ENCODE data around the gene SH3GL2.

Gene SH3GL2

GRCh38 chr9:17772223-17772622 lies 193.4 kb downstream of the SH3GL2 start:
- no peak for DNase-seq (ENCODE audit: low read depth)
- H3K4me3 ChIP-seq (ENCODE audit: low read length): no peak overlapping the region
- TF ChIP-seq CTCF (conservative IDR thresholded peaks at IDR 0.05; ENCODE audit: low read depth, low read length): no peak

GRCh38 chr9:17775656-17776055 lies 196.8 kb downstream of the SH3GL2 start:
- DNase-seq (ENCODE audit: low read depth): no peak
- TF ChIP-seq CTCF (conservative IDR thresholded peaks at IDR 0.05; ENCODE audit: low read depth, low read length): no peak
- H3K4me3 ChIP-seq (ENCODE audit: low read length): no peak overlapping the region

GRCh38 chr9:17776735-17777134 lies 197.9 kb downstream of the SH3GL2 start:
- H3K4me3 ChIP-seq (ENCODE audit: low read length): no peak overlapping the region
- TF ChIP-seq CTCF (conservative IDR thresholded peaks at IDR 0.05; ENCODE audit: low read depth, low read length): no peak
- DNase-seq (ENCODE audit: low read depth): no peak

- no peak for TF ChIP-seq CTCF (conservative IDR thresholded peaks at IDR 0.05; ENCODE audit: low read depth, low read length)
- H3K4me3 ChIP-seq (ENCODE audit: low read length): no peak overlapping the region
- no peak for DNase-seq (ENCODE audit: low read depth)
Measured at GRCh38 chr9:17777465-17777864, 198.6 kb downstream of the SH3GL2 start.

- TF ChIP-seq CTCF (conservative IDR thresholded peaks at IDR 0.05; ENCODE audit: low read depth, low read length): no peak
- H3K4me3 ChIP-seq (ENCODE audit: low read length): no peak overlapping the region
- no peak for DNase-seq (ENCODE audit: low read depth)
Measured at GRCh38 chr9:17782430-17783149, 203.7 kb downstream of the SH3GL2 start.

GRCh38 chr9:17783227-17783626 lies 204.4 kb downstream of the SH3GL2 start:
- no peak for DNase-seq (ENCODE audit: low read depth)
- TF ChIP-seq CTCF (conservative IDR thresholded peaks at IDR 0.05; ENCODE audit: low read depth, low read length): no peak
- no peak overlapping the region for H3K4me3 ChIP-seq (ENCODE audit: low read length)

GRCh38 chr9:17789316-17789715 lies 210.4 kb downstream of the SH3GL2 start:
- no peak overlapping the region for H3K4me3 ChIP-seq (ENCODE audit: low read length)
- DNase-seq (ENCODE audit: low read depth): no peak
- no peak for TF ChIP-seq CTCF (conservative IDR thresholded peaks at IDR 0.05; ENCODE audit: low read depth, low read length)

Measured in retinal pigment epithelial cell (primary cell).